Measurements from ENCODE around the gene MRPL33.
A peak's percentile ranks its signal among the peaks of the same experiment; 100 is the strongest.
"Not testable (repeated sequence)": the region's sequence is repeated elsewhere in the genome, so short reads cannot be mapped to it uniquely, and the experiment has no call there.

Gene MRPL33

GRCh38 chr2:27742571-27742970, 28.9 kb upstream of the MRPL33 start:
- DNase-seq = no peak

GRCh38 chr2:27745494-27745893, 26.0 kb upstream of the MRPL33 start:
- DNase-seq = not testable (repeated sequence)

- DNase-seq = no peak
These were observed 25.2 kb upstream of the MRPL33 start for GRCh38 chr2:27746325-27746724.

GRCh38 chr2:27747827-27748352, 23.6 kb upstream of the MRPL33 start:
- no peak for DNase-seq

- DNase-seq = not testable (repeated sequence)
These were observed 22.5 kb upstream of the MRPL33 start for GRCh38 chr2:27748803-27749554.

- DNase-seq = no peak
These were observed 20.1 kb upstream of the MRPL33 start for GRCh38 chr2:27751377-27751776.

- DNase-seq = no peak
These were observed 18.8 kb upstream of the MRPL33 start for GRCh38 chr2:27752551-27753237.

- peak; percentile 79 for DNase-seq
These were observed 17.4 kb upstream of the MRPL33 start for GRCh38 chr2:27754138-27754588.

GRCh38 chr2:27754831-27755230, 16.7 kb upstream of the MRPL33 start:
- DNase-seq = no peak

GRCh38 chr2:27756091-27756490, 15.4 kb upstream of the MRPL33 start:
- no peak for DNase-seq

GRCh38 chr2:27756544-27757498, 14.7 kb upstream of the MRPL33 start:
- peak; percentile 97 for DNase-seq

GRCh38 chr2:27762951-27763906, 8.3 kb upstream of the MRPL33 start:
- DNase-seq = no peak

GRCh38 chr2:27763907-27764267, 7.6 kb upstream of the MRPL33 start:
- no peak for DNase-seq

GRCh38 chr2:27764526-27764925, 7.0 kb upstream of the MRPL33 start:
- DNase-seq = peak; percentile 91

- no peak for DNase-seq
These were observed 5.8 kb upstream of the MRPL33 start for GRCh38 chr2:27765621-27766286.

- no peak for DNase-seq
These were observed 5.2 kb upstream of the MRPL33 start for GRCh38 chr2:27766287-27766661.

- DNase-seq = no peak
These were observed 344 bp upstream of the MRPL33 start for GRCh38 chr2:27771202-27771547.

GRCh38 chr2:27772804-27773203, 1.3 kb downstream of the MRPL33 start:
- DNase-seq = peak; percentile 67

- peak; percentile 45 for DNase-seq
These were observed 2.4 kb downstream of the MRPL33 start for GRCh38 chr2:27773959-27774358.

GRCh38 chr2:27776097-27776496, 4.6 kb downstream of the MRPL33 start:
- DNase-seq = no peak

GRCh38 chr2:27776696-27777095, 5.2 kb downstream of the MRPL33 start:
- DNase-seq = no peak
